OCI-LY1 (cell line): ENCODE data around the gene SSRP1.

ENCODE experiments used
- EZH2 ChIP-seq: fragments of 200-600 bp; sonication (generic), shearing (Covaris generic); IDR thresholded peaks from 2 replicates; pipeline ENCODE4 v1.8.0; 2017; ENCODE audit warnings: borderline replicate concordance, mixed run types, mild to moderate bottlenecking, antibody characterized with exemption, low read length, moderate library complexity, mixed read lengths
- TF ChIP-seq, protein P1 (sequence below): fragments of 200-600 bp; sonication (generic), shearing (Covaris generic); IDR thresholded peaks from 2 replicates; pipeline ENCODE4 v1.5.1; 2017; ENCODE audit warnings: mild to moderate bottlenecking, antibody characterized with exemption, low read length, moderate library complexity, mixed read lengths

DNA sequence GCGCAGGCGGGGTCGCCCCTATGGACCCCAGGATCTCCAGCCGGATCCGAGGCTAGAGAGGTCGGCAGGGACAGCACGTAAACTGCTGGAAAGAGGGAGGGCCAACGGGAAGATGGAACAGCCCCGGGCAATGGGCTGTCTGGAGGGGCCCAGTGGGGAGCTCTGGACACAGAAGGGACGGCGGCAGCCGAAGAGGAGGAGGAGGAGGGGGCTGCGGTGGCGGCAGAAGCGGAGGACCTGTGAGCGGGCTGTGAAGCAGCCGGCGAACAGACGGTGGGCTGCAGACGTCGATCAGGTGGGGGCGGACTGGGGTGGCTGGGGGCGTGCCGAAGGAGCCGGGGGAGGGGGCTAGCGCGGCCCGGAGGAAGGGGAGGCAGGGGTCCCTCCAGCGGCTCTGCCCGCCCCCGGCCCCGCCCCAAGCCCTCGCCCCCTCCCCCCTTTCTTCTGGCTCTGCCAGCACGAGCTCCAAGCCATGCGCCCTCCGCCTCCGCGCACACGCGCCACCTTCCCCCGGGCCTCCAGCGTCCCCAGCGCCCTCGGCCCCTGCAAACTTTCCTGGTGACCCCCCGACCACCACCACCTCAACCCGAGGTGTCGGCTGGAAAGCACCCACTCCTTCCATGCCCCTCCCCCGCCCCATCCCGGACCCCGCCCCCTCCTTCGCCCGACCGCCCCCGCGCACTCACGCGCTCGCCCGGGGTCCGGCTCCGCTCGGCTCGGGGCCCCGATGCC lies 11.4 kb downstream of the SSRP1 start:
- TF ChIP-seq, protein P1, sequence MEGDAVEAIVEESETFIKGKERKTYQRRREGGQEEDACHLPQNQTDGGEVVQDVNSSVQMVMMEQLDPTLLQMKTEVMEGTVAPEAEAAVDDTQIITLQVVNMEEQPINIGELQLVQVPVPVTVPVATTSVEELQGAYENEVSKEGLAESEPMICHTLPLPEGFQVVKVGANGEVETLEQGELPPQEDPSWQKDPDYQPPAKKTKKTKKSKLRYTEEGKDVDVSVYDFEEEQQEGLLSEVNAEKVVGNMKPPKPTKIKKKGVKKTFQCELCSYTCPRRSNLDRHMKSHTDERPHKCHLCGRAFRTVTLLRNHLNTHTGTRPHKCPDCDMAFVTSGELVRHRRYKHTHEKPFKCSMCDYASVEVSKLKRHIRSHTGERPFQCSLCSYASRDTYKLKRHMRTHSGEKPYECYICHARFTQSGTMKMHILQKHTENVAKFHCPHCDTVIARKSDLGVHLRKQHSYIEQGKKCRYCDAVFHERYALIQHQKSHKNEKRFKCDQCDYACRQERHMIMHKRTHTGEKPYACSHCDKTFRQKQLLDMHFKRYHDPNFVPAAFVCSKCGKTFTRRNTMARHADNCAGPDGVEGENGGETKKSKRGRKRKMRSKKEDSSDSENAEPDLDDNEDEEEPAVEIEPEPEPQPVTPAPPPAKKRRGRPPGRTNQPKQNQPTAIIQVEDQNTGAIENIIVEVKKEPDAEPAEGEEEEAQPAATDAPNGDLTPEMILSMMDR: no peak
- no peak for TF ChIP-seq EZH2
